Loucy (cell line): ENCODE data around the gene TTL.
A peak's percentile ranks its signal among the peaks of the same experiment; 100 is the strongest.

Source experiments
- H2AFZ ChIP-seq: fragments of 200-600 bp; sonication (generic); 2 replicates; pipeline ENCODE4 v1.6.0; 2016; ENCODE audit warnings: antibody characterized with exemption, mild to moderate bottlenecking, low read length, moderate library complexity
- H3F3A ChIP-seq: fragments of 200-600 bp; 2 replicates; pipeline ENCODE4 v1.6.0; 2016; ENCODE audit warnings: antibody characterized with exemption, low read depth, mild to moderate bottlenecking
- H3K27me3 ChIP-seq: fragments of 200-600 bp; sonication (generic); 2 replicates; pipeline ENCODE4 v1.6.1; 2014; ENCODE audit warnings: low read length, mild to moderate bottlenecking; ENCODE audit not compliant: insufficient read depth, poor library complexity, severe bottlenecking
- H3K36me3 ChIP-seq: fragments of 200-600 bp; sonication (generic); 2 replicates; pipeline ENCODE4 v1.6.1; 2016; ENCODE audit warnings: low read length; ENCODE audit not compliant: insufficient read depth
- H3K4me1 ChIP-seq: fragments of 200-600 bp; sonication (generic); 2 replicates; pipeline ENCODE4 v1.5.1; 2014; ENCODE audit warnings: low read length, mild to moderate bottlenecking; ENCODE audit not compliant: insufficient read depth, poor library complexity, severe bottlenecking
- H3K4me2 ChIP-seq: fragments of 200-600 bp; sonication (generic); 2 replicates; pipeline ENCODE4 v1.6.0; 2014; ENCODE audit warnings: antibody characterized with exemption, low read length, low read depth, mild to moderate bottlenecking; ENCODE audit not compliant: poor library complexity, severe bottlenecking
- H3K4me3 ChIP-seq: fragments of 200-600 bp; sonication (generic); 2 replicates; pipeline ENCODE4 v1.5.1; 2014; ENCODE audit warnings: low read length, mild to moderate bottlenecking, mixed read lengths; ENCODE audit not compliant: poor library complexity, severe bottlenecking
- H3K79me2 ChIP-seq: fragments of 200-600 bp; sonication (generic); 2 replicates; pipeline ENCODE4 v1.6.1; 2014; ENCODE audit warnings: low read length; ENCODE audit not compliant: insufficient read depth
- H3K9ac ChIP-seq: fragments of 200-600 bp; sonication (generic); 2 replicates; pipeline ENCODE4 v1.6.0; 2014; ENCODE audit warnings: mild to moderate bottlenecking, low read depth, low read length, moderate library complexity; ENCODE audit not compliant: poor library complexity, severe bottlenecking
- H3K9me2 ChIP-seq: fragments of 200-600 bp; sonication (generic); replicated peaks from 2 replicates; pipeline ENCODE4 v1.6.1; 2016; ENCODE audit warnings: low read depth, low read length, mixed read lengths
- H3K9me3 ChIP-seq: fragments of 200-600 bp; sonication (generic); 2 replicates; pipeline ENCODE4 v1.6.1; 2014; ENCODE audit warnings: mild to moderate bottlenecking, antibody characterized with exemption, low read length, low read depth; ENCODE audit not compliant: insufficient read depth
- H4K20me1 ChIP-seq: fragments of 200-600 bp; sonication (generic); 2 replicates; pipeline ENCODE4 v1.6.0; 2014; ENCODE audit warnings: antibody characterized with exemption, low read length, mild to moderate bottlenecking; ENCODE audit not compliant: insufficient read depth, poor library complexity, severe bottlenecking
- EZH2phosphoT487 ChIP-seq: fragments of 200-600 bp; IDR thresholded peaks from 2 replicates; pipeline ENCODE4 v1.6.1; 2018; ENCODE audit warnings: antibody characterized with exemption, mild to moderate bottlenecking, moderate library complexity, borderline replicate concordance
- TF ChIP-seq, protein P1 (sequence below): fragments of 200-600 bp; sonication (generic); conservative IDR thresholded peaks from 2 replicates; pipeline ENCODE4 v1.5.1; 2014; ENCODE audit warnings: mild to moderate bottlenecking, antibody characterized with exemption, low read length

Gene TTL

DNA sequence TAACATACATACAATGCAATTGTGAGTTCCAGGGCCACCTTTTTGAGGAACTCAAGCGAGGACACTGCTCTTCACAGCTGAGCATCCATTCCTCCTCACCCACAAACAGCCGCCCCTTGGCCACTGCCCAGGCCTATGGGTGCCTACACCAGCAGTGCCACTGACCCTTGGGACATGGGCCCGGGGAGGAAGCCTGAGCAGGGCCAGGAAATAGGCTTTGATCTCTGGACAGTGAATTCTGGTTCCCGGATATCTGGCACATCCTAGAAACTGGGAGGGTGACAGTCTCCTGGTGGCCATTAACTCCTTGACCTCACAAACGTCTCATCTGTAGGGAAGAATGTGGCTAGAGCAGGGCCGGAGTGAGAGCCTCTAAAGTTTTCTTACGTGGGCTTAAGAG, 5.5 kb upstream of the TTL start:
- Histone ChIP-seq H2AFZ (no peak overlapping the region), H3F3A (no peaks in the 10 kb centered on the region), H3K4me2 (no peak overlapping the region), H3K27me3 (no peaks in the 10 kb centered on the region), H3K9ac (no peak overlapping the region), H3K9me2 (no peaks in the 10 kb centered on the region), H3K79me2 (no peaks in the 10 kb centered on the region), H3K4me3 (no peak overlapping the region), H4K20me1 (no peaks in the 10 kb centered on the region), H3K4me1 (peaks cover 5% of the 10 kb centered on the region), H3K9me3 (no peaks in the 10 kb centered on the region), H3K36me3 (no peaks in the 10 kb centered on the region)
- TF ChIP-seq, protein P1, sequence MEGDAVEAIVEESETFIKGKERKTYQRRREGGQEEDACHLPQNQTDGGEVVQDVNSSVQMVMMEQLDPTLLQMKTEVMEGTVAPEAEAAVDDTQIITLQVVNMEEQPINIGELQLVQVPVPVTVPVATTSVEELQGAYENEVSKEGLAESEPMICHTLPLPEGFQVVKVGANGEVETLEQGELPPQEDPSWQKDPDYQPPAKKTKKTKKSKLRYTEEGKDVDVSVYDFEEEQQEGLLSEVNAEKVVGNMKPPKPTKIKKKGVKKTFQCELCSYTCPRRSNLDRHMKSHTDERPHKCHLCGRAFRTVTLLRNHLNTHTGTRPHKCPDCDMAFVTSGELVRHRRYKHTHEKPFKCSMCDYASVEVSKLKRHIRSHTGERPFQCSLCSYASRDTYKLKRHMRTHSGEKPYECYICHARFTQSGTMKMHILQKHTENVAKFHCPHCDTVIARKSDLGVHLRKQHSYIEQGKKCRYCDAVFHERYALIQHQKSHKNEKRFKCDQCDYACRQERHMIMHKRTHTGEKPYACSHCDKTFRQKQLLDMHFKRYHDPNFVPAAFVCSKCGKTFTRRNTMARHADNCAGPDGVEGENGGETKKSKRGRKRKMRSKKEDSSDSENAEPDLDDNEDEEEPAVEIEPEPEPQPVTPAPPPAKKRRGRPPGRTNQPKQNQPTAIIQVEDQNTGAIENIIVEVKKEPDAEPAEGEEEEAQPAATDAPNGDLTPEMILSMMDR: no peak
- no peak for TF ChIP-seq EZH2phosphoT487

GRCh38 chr2:112480530-112481049, 1.4 kb upstream of the TTL start:
- peaks cover 21% of the 10 kb centered on the region for H3K4me1 ChIP-seq
- H2AFZ ChIP-seq: peak overlapping the region; percentile 87
- H3K79me2 ChIP-seq: peaks cover 31% of the 10 kb centered on the region
- no peaks in the 10 kb centered on the region for H3K9me2 ChIP-seq
- H3K27me3 ChIP-seq: no peaks in the 10 kb centered on the region
- H3K9ac ChIP-seq: peak overlapping the region; percentile 78
- peak overlapping the region; percentile 95 for H3K4me2 ChIP-seq
- peak overlapping the region; percentile 81 for H3K4me3 ChIP-seq
- H3K36me3 ChIP-seq: no peaks in the 10 kb centered on the region
- no peak for TF ChIP-seq EZH2phosphoT487
- TF ChIP-seq, protein P1: no peak
- H3K9me3 ChIP-seq: no peaks in the 10 kb centered on the region
- no peaks in the 10 kb centered on the region for H3F3A ChIP-seq
- H4K20me1 ChIP-seq: no peaks in the 10 kb centered on the region

DNA sequence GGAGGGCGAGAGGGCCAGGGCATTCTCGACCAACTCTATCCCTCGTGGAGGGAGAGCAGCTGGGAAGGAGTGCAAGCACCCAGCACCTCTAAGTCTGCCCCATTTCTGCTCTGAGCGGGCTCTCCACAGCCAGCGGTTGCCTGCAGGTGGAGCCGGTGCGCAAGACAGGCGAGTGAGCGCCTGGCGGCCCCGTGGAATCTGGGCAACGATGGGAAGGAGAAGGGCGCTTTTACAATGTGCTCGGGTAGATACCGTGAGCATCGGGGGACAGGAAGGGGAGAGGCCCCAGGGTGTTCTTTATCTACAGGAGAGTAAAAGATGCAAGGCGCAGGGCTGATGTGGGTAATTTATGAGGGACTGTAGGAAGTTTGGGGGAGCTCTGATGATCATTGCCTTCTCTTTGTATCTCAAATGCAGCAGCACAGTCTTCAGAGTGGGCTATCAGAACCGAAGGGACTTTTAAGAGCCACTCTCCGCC, 867 bp upstream of the TTL start:
- TF ChIP-seq, protein P1: peak; percentile 70
- TF ChIP-seq EZH2phosphoT487: no peak
- Histone ChIP-seq H3K4me1 (peaks cover 26% of the 10 kb centered on the region), H3K9me3 (no peaks in the 10 kb centered on the region), H3K9ac (peak overlapping the region; percentile 78), H3F3A (no peaks in the 10 kb centered on the region), H2AFZ (peak overlapping the region; percentile 87), H3K4me2 (peak overlapping the region; percentile 95), H4K20me1 (no peaks in the 10 kb centered on the region), H3K36me3 (no peaks in the 10 kb centered on the region), H3K9me2 (no peaks in the 10 kb centered on the region), H3K27me3 (no peaks in the 10 kb centered on the region), H3K79me2 (peaks cover 36% of the 10 kb centered on the region), H3K4me3 (peak overlapping the region; percentile 81)
